ENCODE measurements around the gene CTNNA3. TPM values are rescaled to one million over a fixed set of nuclear protein-coding genes. Genes with fewer than 3 reads are reported as not detected.

The CTNNA3 gene
- total and polyA plus RNA-seq, 2 donors (not counting 1 experiment from before 2014, with no cell fraction given), result not detected

DNA sequence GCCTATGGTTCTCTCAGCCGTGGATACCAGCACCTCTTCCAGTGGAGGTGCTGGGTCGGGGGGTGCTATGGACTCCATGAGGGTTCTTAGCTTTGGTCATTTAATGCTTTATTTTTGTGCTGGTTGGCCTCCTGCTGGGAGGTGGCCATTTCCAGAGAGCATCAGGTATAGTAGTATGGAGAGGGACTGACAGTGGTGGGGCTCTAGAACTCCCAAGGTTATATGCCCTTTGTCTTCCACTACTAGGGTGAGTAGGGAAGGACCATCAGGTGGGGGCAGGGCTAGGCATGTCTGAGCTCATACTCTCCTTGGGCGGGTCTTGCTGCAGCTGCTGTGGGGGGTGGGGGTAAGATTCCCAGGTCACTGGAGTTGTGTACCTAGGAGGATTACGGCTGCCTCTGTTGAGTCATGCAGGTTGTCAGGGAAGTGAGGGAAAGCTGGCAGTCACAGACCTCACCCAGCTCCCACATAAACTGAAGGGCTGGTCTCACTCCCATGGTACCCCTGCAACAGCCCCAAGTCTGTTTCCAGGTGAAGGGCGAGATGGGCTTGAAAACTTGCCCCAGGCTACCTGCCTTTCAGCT, 1533.3 kb downstream of the CTNNA3 start:
- H4K20me1 ChIP-seq (ENCODE audit: control insufficient read depth, extremely low read depth, insufficient read depth, low read length), result no peaks in the 10 kb centered on the region
- TF ChIP-seq, protein P1, sequence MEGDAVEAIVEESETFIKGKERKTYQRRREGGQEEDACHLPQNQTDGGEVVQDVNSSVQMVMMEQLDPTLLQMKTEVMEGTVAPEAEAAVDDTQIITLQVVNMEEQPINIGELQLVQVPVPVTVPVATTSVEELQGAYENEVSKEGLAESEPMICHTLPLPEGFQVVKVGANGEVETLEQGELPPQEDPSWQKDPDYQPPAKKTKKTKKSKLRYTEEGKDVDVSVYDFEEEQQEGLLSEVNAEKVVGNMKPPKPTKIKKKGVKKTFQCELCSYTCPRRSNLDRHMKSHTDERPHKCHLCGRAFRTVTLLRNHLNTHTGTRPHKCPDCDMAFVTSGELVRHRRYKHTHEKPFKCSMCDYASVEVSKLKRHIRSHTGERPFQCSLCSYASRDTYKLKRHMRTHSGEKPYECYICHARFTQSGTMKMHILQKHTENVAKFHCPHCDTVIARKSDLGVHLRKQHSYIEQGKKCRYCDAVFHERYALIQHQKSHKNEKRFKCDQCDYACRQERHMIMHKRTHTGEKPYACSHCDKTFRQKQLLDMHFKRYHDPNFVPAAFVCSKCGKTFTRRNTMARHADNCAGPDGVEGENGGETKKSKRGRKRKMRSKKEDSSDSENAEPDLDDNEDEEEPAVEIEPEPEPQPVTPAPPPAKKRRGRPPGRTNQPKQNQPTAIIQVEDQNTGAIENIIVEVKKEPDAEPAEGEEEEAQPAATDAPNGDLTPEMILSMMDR (conservative IDR thresholded peaks at IDR 0.05 in 1 of 2, IDR thresholded peaks at IDR 0.05 in 1 of 2; ENCODE audit: low read depth in 1 of 2, low read length in 2 of 2), result no peak
- no peak for TF ChIP-seq EZH2 (IDR thresholded peaks at IDR 0.05; ENCODE audit: low read length, missing control alignments)

DNA sequence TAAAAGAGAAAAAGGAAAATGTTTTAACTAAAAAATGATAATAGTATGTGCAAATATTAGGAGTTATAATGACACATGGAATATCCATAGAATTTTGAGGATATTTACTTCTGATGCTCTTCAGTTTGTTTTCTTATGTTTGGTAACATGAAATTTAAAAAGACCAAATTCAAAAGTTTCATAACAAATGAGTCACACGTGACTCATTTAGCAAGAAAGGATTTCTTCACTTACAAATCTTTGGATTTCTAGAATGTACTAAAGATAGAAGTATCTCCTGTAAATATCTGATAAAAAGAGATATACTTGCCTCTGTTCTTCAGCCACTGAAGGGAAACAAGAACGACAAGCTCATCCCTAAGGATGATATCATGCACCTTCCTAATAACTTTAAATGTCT, 1544.6 kb downstream of the CTNNA3 start:
- Histone ChIP-seq H3K4me3 (replicated peaks in 1 of 4; ENCODE audit: control extremely low read depth in 1 of 4, insufficient read depth in 1 of 4, low read depth in 3 of 4, low read length in 4 of 4) (no peak overlapping the region), H3K4me1 (ENCODE audit: control insufficient read depth, extremely low read depth, insufficient read depth, low read length) (no peaks in the 10 kb centered on the region), H3K9me3 (ENCODE audit: control insufficient read depth, insufficient read depth, low read depth, low read length) (no peaks in the 10 kb centered on the region), H3K27me3 (ENCODE audit: control insufficient read depth, insufficient read depth, low read length) (no peaks in the 10 kb centered on the region), H3K9ac (ENCODE audit: insufficient read depth, low read length) (no peak overlapping the region), H2AFZ (ENCODE audit: low read length) (no peak overlapping the region), H4K20me1 (ENCODE audit: control insufficient read depth, extremely low read depth, insufficient read depth, low read length) (no peaks in the 10 kb centered on the region), H3K27ac (ENCODE audit: insufficient read depth, low read length) (no peak overlapping the region), H3K36me3 (ENCODE audit: control insufficient read depth, insufficient read depth, low read length) (no peaks in the 10 kb centered on the region), H3K79me2 (ENCODE audit: control insufficient read depth, insufficient read depth, low read length) (no peaks in the 10 kb centered on the region), H3K4me2 (ENCODE audit: extremely low read depth, insufficient read depth, low read length) (no peak overlapping the region)
- TF ChIP-seq, protein P1 (conservative IDR thresholded peaks at IDR 0.05 in 1 of 2, IDR thresholded peaks at IDR 0.05 in 1 of 2; ENCODE audit: low read depth in 1 of 2, low read length in 2 of 2), result no peak
- TF ChIP-seq EZH2 (IDR thresholded peaks at IDR 0.05; ENCODE audit: low read length, missing control alignments), result no peak
- DNase-seq (ENCODE audit: low read depth in 2 of 2), result peak in 1 of 2 donors; percentile 59

More for the DNA sequence above, 1533.3 kb downstream of the CTNNA3 start:
- Histone ChIP-seq H3K4me2 (ENCODE audit: extremely low read depth, insufficient read depth, low read length) (no peak overlapping the region), H3K4me3 (replicated peaks in 1 of 4; ENCODE audit: control extremely low read depth in 1 of 4, insufficient read depth in 1 of 4, low read depth in 3 of 4, low read length in 4 of 4) (no peak overlapping the region), H3K9me3 (ENCODE audit: control insufficient read depth, insufficient read depth, low read depth, low read length) (no peaks in the 10 kb centered on the region), H2AFZ (ENCODE audit: low read length) (no peak overlapping the region), H3K9ac (ENCODE audit: insufficient read depth, low read length) (no peak overlapping the region), H3K4me1 (ENCODE audit: control insufficient read depth, extremely low read depth, insufficient read depth, low read length) (no peaks in the 10 kb centered on the region), H3K36me3 (ENCODE audit: control insufficient read depth, insufficient read depth, low read length) (no peaks in the 10 kb centered on the region), H3K27me3 (ENCODE audit: control insufficient read depth, insufficient read depth, low read length) (no peaks in the 10 kb centered on the region), H3K27ac (ENCODE audit: insufficient read depth, low read length) (no peak overlapping the region), H3K79me2 (ENCODE audit: control insufficient read depth, insufficient read depth, low read length) (no peaks in the 10 kb centered on the region)
- no peak for DNase-seq (ENCODE audit: low read depth in 2 of 2)

DNA sequence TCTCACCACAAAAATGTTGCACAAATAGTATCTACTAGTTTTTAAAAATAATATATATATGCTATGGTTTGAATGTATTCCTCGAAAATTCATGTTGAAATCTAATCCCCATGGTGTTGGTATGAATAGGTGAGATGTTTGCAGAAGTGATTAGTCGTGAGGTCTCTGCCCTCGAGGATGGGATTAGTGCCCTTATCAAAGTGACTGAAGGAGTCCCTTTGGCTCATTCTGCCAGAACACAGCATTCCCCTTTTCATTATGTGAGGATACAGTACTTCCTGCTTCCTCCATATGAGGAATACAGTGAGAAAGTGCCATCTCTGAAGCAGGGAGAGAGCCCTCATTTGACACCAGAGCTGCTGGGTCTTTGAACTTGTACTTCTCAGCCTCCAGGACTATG, 1547.7 kb downstream of the CTNNA3 start:
- Histone ChIP-seq H3K4me2 (ENCODE audit: extremely low read depth, insufficient read depth, low read length) (no peak overlapping the region), H4K20me1 (ENCODE audit: control insufficient read depth, extremely low read depth, insufficient read depth, low read length) (no peaks in the 10 kb centered on the region), H2AFZ (ENCODE audit: low read length) (no peak overlapping the region), H3K4me3 (replicated peaks in 1 of 4; ENCODE audit: control extremely low read depth in 1 of 4, insufficient read depth in 1 of 4, low read depth in 3 of 4, low read length in 4 of 4) (no peak overlapping the region), H3K27ac (ENCODE audit: insufficient read depth, low read length) (no peak overlapping the region), H3K36me3 (ENCODE audit: control insufficient read depth, insufficient read depth, low read length) (no peaks in the 10 kb centered on the region), H3K9ac (ENCODE audit: insufficient read depth, low read length) (no peak overlapping the region), H3K27me3 (ENCODE audit: control insufficient read depth, insufficient read depth, low read length) (no peaks in the 10 kb centered on the region), H3K4me1 (ENCODE audit: control insufficient read depth, extremely low read depth, insufficient read depth, low read length) (no peaks in the 10 kb centered on the region), H3K79me2 (ENCODE audit: control insufficient read depth, insufficient read depth, low read length) (no peaks in the 10 kb centered on the region), H3K9me3 (ENCODE audit: control insufficient read depth, insufficient read depth, low read depth, low read length) (no peaks in the 10 kb centered on the region)
- TF ChIP-seq, protein P1 (conservative IDR thresholded peaks at IDR 0.05 in 1 of 2, IDR thresholded peaks at IDR 0.05 in 1 of 2; ENCODE audit: low read depth in 1 of 2, low read length in 2 of 2), result no peak
- no peak for DNase-seq (ENCODE audit: low read depth in 2 of 2)
